GM18861 (cell line): ENCODE data around the gene KCNQ1OT1.

Source experiments
- ATAC-seq: cut with Tn5 transposase; IDR thresholded peaks from one replicate; pipeline ENCODE4 v1.9.1; 2021; ENCODE audit not compliant: unreplicated experiment

Gene KCNQ1OT1

GRCh38 chr11:2737866-2738265 is 38.1 kb upstream of the KCNQ1OT1 start:
- no peak for ATAC-seq

- no peak for ATAC-seq
Measured at GRCh38 chr11:2737226-2737590, 37.4 kb upstream of the KCNQ1OT1 start.

GRCh38 chr11:2736577-2737225 is 36.9 kb upstream of the KCNQ1OT1 start:
- ATAC-seq, result no peak

GRCh38 chr11:2735053-2735589 is 35.3 kb upstream of the KCNQ1OT1 start:
- ATAC-seq, result no peak

- no peak for ATAC-seq
Measured at GRCh38 chr11:2734181-2735052, 34.6 kb upstream of the KCNQ1OT1 start.

GRCh38 chr11:2732940-2733628 is 33.3 kb upstream of the KCNQ1OT1 start:
- ATAC-seq, result no peak

GRCh38 chr11:2732261-2732939 is 32.6 kb upstream of the KCNQ1OT1 start:
- ATAC-seq, result no peak

- ATAC-seq, result no peak
Measured at GRCh38 chr11:2731130-2732125, 31.6 kb upstream of the KCNQ1OT1 start.

GRCh38 chr11:2730272-2731129 is 30.7 kb upstream of the KCNQ1OT1 start:
- no peak for ATAC-seq

GRCh38 chr11:2729841-2730240 is 30.0 kb upstream of the KCNQ1OT1 start:
- ATAC-seq, result no peak

- ATAC-seq, result no peak
Measured at GRCh38 chr11:2728663-2729332, 29.0 kb upstream of the KCNQ1OT1 start.

GRCh38 chr11:2728128-2728662 is 28.4 kb upstream of the KCNQ1OT1 start:
- ATAC-seq, result no peak

GRCh38 chr11:2726964-2727363 is 27.2 kb upstream of the KCNQ1OT1 start:
- no peak for ATAC-seq

- no peak for ATAC-seq
Measured at GRCh38 chr11:2725368-2726300, 25.8 kb upstream of the KCNQ1OT1 start.

GRCh38 chr11:2724653-2725367 is 25.0 kb upstream of the KCNQ1OT1 start:
- no peak for ATAC-seq

- no peak for ATAC-seq
Measured at GRCh38 chr11:2724104-2724503, 24.3 kb upstream of the KCNQ1OT1 start.
